Smooth muscle cell (in vitro differentiated cells): ENCODE data around the gene CACTIN. TPM values are rescaled to one million over a fixed set of nuclear protein-coding genes. Genes with fewer than 3 reads are reported as not detected.

Experiments used
- DNase-seq: peaks from one replicate; lab custom pipeline; 2025; ENCODE audit not compliant: unreplicated experiment; lab: John Stamatoyannopoulos, UW
- H2AFZ ChIP-seq: fragments of 200-600 bp; sonication (generic); 2 replicates; pipeline ENCODE4 v1.6.0; 2016; ENCODE audit warnings: antibody characterized with exemption, low read depth, mild to moderate bottlenecking
- H3F3A ChIP-seq: fragments of 200-600 bp; sonication (generic); 2 replicates; pipeline ENCODE4 v1.6.0; 2017; ENCODE audit warnings: antibody characterized with exemption, low read depth
- H3K27ac ChIP-seq: fragments of 200-600 bp; sonication (generic); 2 replicates; pipeline ENCODE4 v1.5.1; 2016; ENCODE audit warnings: low read depth, mild to moderate bottlenecking
- H3K27me3 ChIP-seq: fragments of 200-600 bp; sonication (generic); 2 replicates; pipeline ENCODE4 v1.6.1; 2016; ENCODE audit warnings: low read depth, mild to moderate bottlenecking
- H3K36me3 ChIP-seq: fragments of 200-600 bp; sonication (generic); 2 replicates; pipeline ENCODE4 v1.5.1; 2016; ENCODE audit warnings: low read depth
- H3K4me1 ChIP-seq: fragments of 200-600 bp; sonication (generic); 2 replicates; pipeline ENCODE4 v1.5.1; 2016; ENCODE audit warnings: low read depth
- H3K4me2 ChIP-seq: fragments of 200-600 bp; sonication (generic); 2 replicates; pipeline ENCODE4 v1.6.0; 2016; ENCODE audit warnings: mild to moderate bottlenecking
- H3K4me3 ChIP-seq: fragments of 200-600 bp; sonication (generic); 2 replicates; pipeline ENCODE4 v1.5.1; 2016; ENCODE audit warnings: mild to moderate bottlenecking
- H3K79me2 ChIP-seq: fragments of 200-600 bp; sonication (generic); 2 replicates; pipeline ENCODE4 v1.6.0; 2016; ENCODE audit warnings: low read depth, mild to moderate bottlenecking
- H3K9ac ChIP-seq: fragments of 200-600 bp; sonication (generic); 2 replicates; pipeline ENCODE4 v1.6.0; 2016; ENCODE audit warnings: low read depth
- H3K9me3 ChIP-seq: fragments of 200-600 bp; sonication (generic); replicated peaks from 2 replicates; pipeline ENCODE4 v1.5.1; 2016; ENCODE audit warnings: low read depth
- H4K20me1 ChIP-seq: fragments of 200-600 bp; sonication (generic); 2 replicates; pipeline ENCODE4 v1.6.0; 2016; ENCODE audit warnings: low read depth
- CTCF ChIP-seq: fragments of 200-600 bp; sonication (generic); IDR thresholded peaks from 2 replicates; pipeline ENCODE4 v1.5.1; 2017; ENCODE audit warnings: borderline replicate concordance, mild to moderate bottlenecking, antibody characterized with exemption; ENCODE audit not compliant: insufficient read depth, poor library complexity, severe bottlenecking
- WGBS: methylation state at CpG from one replicate; pipeline ENCODE4 v1.1.7; 2016; ENCODE audit warnings: low lambda C conversion rate; 5-methylcytosine and 5-hydroxymethylcytosine counted together
- polyA plus RNA-seq: library from polyadenylated mRNA; unstranded; fragments of >200 nt; fragmentation: Nextera tagmentation; extraction: Ambion mirVana; gene quantifications from 2 replicates; pipeline ENCODE4 v1.2.1, GENCODE V29; 2016
- total RNA-seq: library from RNA; depleted of rRNA; stranded (reverse); fragments of >200 nt; gene quantifications from 2 replicates; pipeline ENCODE4 v1.2.3, GENCODE V29; 2014

CACTIN gene
- total and polyA plus RNA-seq, 2 experiments from 2014 or later, result 16.7 to 22.5 TPM

GRCh38 chr19:3623716-3624115 lies 2.9 kb downstream of the CACTIN start:
- no peaks in the 10 kb centered on the region for H3K27me3 ChIP-seq
- H3F3A ChIP-seq, result peaks cover 7% of the 10 kb centered on the region
- no peak overlapping the region for H3K9ac ChIP-seq
- no peak for TF ChIP-seq CTCF
- 97% methylated on average over 32 of the region's 34 CpGs for WGBS
- H3K9me3 ChIP-seq, result no peaks in the 10 kb centered on the region
- DNase-seq, result no peak
- peaks cover 26% of the 10 kb centered on the region for H3K79me2 ChIP-seq
- no peak overlapping the region for H3K4me2 ChIP-seq
- no peaks in the 10 kb centered on the region for H3K36me3 ChIP-seq
- no peak overlapping the region for H3K4me3 ChIP-seq
- peaks cover 9% of the 10 kb centered on the region for H3K4me1 ChIP-seq
- H4K20me1 ChIP-seq, result peaks cover 17% of the 10 kb centered on the region
- no peak overlapping the region for H2AFZ ChIP-seq
- H3K27ac ChIP-seq, result no peak overlapping the region

- no peak overlapping the region for H3K4me2 ChIP-seq
- TF ChIP-seq CTCF, result no peak
- H3F3A ChIP-seq, result no peaks in the 10 kb centered on the region
- no peaks in the 10 kb centered on the region for H3K9me3 ChIP-seq
- H3K4me1 ChIP-seq, result peaks cover 9% of the 10 kb centered on the region
- no peaks in the 10 kb centered on the region for H3K27me3 ChIP-seq
- no peak overlapping the region for H3K4me3 ChIP-seq
- no peak for DNase-seq
- no peaks in the 10 kb centered on the region for H3K36me3 ChIP-seq
- no peak overlapping the region for H3K27ac ChIP-seq
- H3K79me2 ChIP-seq, result peaks cover 26% of the 10 kb centered on the region
- H2AFZ ChIP-seq, result no peak overlapping the region
- H4K20me1 ChIP-seq, result peaks cover 17% of the 10 kb centered on the region
- H3K9ac ChIP-seq, result no peak overlapping the region
- WGBS, result 92% methylated on average over 12 of the region's 12 CpGs
Measured at GRCh38 chr19:3622224-3622623, 4.4 kb downstream of the CACTIN start.

GRCh38 chr19:3621689-3622088 lies 4.9 kb downstream of the CACTIN start:
- H3K36me3 ChIP-seq, result no peaks in the 10 kb centered on the region
- H3K9me3 ChIP-seq, result no peaks in the 10 kb centered on the region
- peaks cover 17% of the 10 kb centered on the region for H4K20me1 ChIP-seq
- no peak overlapping the region for H2AFZ ChIP-seq
- H3K9ac ChIP-seq, result no peak overlapping the region
- DNase-seq, result no peak
- H3K4me3 ChIP-seq, result no peak overlapping the region
- H3F3A ChIP-seq, result no peaks in the 10 kb centered on the region
- WGBS, result 98% methylated on average over 7 of the region's 15 CpGs
- no peak for TF ChIP-seq CTCF
- H3K27me3 ChIP-seq, result no peaks in the 10 kb centered on the region
- no peak overlapping the region for H3K27ac ChIP-seq
- H3K4me2 ChIP-seq, result no peak overlapping the region
- H3K79me2 ChIP-seq, result peaks cover 26% of the 10 kb centered on the region
- H3K4me1 ChIP-seq, result peaks cover 9% of the 10 kb centered on the region

GRCh38 chr19:3620817-3621547 lies 5.6 kb downstream of the CACTIN start:
- no peaks in the 10 kb centered on the region for H3F3A ChIP-seq
- H3K36me3 ChIP-seq, result no peaks in the 10 kb centered on the region
- peaks cover 14% of the 10 kb centered on the region for H4K20me1 ChIP-seq
- peaks cover 9% of the 10 kb centered on the region for H3K4me1 ChIP-seq
- H3K4me3 ChIP-seq, result no peak overlapping the region
- WGBS, result 96% methylated on average over 22 of the region's 24 CpGs
- no peak overlapping the region for H3K4me2 ChIP-seq
- no peak for DNase-seq
- H3K27me3 ChIP-seq, result no peaks in the 10 kb centered on the region
- H3K9me3 ChIP-seq, result no peaks in the 10 kb centered on the region
- H3K9ac ChIP-seq, result no peak overlapping the region
- peaks cover 21% of the 10 kb centered on the region for H3K79me2 ChIP-seq
- no peak overlapping the region for H3K27ac ChIP-seq
- no peak for TF ChIP-seq CTCF
- no peak overlapping the region for H2AFZ ChIP-seq
